PC-3 (cell line): Measurements from ENCODE around the gene SRPX2.

Experiments used
- CTCF ChIP-seq: fragments of 300-600 bp; sonication (generic); conservative IDR thresholded peaks from 2 replicates; pipeline ENCODE4 v1.5.1; 2017; ENCODE audit warnings: antibody characterized with exemption, low read depth, mild to moderate bottlenecking, low read length
- EZH2 ChIP-seq: fragments of 300-600 bp; sonication (generic); IDR thresholded peaks from one replicate; pipeline ENCODE4 v1.6.1; 2017; ENCODE audit warnings: antibody characterized with exemption, mild to moderate bottlenecking, low read length; ENCODE audit not compliant: unreplicated experiment

GRCh38 chrX:100695302-100695701, 51.3 kb downstream of the SRPX2 start:
- TF ChIP-seq CTCF (no peak), EZH2 (no peak)
